Astrocyte of the cerebellum (primary cell): ENCODE results near the gene DRD5.
"Not testable (repeated sequence)": the region's sequence is repeated elsewhere in the genome, so short reads cannot be mapped to it uniquely, and the experiment has no call there.

Experiments used
- DNase-seq: peaks from one replicate; pipeline ENCODE4 v3.0.0-alpha.2; 2011; ENCODE audit warnings: low read depth
- H3K4me3 ChIP-seq: 2 replicates; pipeline ENCODE4 v1.5.1; 2011; ENCODE audit warnings: mild to moderate bottlenecking, low read depth, low read length, moderate library complexity
- in situ Hi-C: cut with HindIII; loops from 2 replicates; pipeline ENCODE4 v1.10.0; 2017; ENCODE audit warnings: low sequenced_read_pairs
- TF ChIP-seq, protein P1 (sequence below): IDR thresholded peaks from 2 replicates; pipeline ENCODE4 v1.5.1; 2012; ENCODE audit warnings: low read length, low read depth, moderate library complexity, mild to moderate bottlenecking; ENCODE audit errors: missing control alignments

DRD5 gene

DNA sequence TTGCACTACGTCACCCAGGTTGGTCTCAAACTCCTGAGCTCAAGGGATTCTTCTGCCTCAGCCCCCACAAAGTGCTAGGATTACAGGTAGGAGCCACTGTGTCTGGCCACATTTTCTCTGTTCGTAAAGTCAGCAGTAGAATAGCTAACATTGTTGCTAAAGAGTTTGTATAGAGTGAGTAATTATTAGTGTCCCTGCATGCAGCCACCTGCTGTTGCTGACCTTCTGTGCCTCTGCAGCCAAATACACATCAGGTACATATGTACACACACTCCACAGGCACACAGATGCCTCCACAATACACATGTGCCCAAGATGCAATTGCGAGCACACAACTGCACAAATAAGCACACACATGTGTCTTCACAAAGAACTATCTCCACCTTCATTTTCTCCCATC, 10.9 kb downstream of the DRD5 start:
- in situ Hi-C loops: no loop called here
- TF ChIP-seq, protein P1, sequence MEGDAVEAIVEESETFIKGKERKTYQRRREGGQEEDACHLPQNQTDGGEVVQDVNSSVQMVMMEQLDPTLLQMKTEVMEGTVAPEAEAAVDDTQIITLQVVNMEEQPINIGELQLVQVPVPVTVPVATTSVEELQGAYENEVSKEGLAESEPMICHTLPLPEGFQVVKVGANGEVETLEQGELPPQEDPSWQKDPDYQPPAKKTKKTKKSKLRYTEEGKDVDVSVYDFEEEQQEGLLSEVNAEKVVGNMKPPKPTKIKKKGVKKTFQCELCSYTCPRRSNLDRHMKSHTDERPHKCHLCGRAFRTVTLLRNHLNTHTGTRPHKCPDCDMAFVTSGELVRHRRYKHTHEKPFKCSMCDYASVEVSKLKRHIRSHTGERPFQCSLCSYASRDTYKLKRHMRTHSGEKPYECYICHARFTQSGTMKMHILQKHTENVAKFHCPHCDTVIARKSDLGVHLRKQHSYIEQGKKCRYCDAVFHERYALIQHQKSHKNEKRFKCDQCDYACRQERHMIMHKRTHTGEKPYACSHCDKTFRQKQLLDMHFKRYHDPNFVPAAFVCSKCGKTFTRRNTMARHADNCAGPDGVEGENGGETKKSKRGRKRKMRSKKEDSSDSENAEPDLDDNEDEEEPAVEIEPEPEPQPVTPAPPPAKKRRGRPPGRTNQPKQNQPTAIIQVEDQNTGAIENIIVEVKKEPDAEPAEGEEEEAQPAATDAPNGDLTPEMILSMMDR: no peak
- no peak overlapping the region for H3K4me3 ChIP-seq
- no peak for DNase-seq

DNA sequence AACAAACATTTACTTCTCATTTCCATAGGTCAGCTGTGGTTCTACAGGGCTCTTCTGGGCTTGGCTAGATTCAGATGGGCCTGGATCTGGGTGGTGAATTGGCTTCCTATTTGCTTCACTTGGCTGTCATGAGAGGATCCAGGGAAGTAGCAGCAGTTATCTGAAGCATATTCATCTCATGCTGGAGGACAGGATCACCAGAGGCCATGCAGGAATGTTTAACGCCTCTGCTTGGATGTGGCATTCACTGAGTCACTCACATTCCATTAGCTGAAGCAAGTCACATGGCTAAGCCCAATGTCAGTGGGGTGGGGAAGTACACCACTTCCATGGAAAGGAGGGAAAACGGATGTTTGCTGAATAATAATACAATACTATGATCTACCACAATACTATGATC, 15.2 kb downstream of the DRD5 start:
- H3K4me3 ChIP-seq, in situ Hi-C loops, DNase-seq: not testable (repeated sequence)

DNA sequence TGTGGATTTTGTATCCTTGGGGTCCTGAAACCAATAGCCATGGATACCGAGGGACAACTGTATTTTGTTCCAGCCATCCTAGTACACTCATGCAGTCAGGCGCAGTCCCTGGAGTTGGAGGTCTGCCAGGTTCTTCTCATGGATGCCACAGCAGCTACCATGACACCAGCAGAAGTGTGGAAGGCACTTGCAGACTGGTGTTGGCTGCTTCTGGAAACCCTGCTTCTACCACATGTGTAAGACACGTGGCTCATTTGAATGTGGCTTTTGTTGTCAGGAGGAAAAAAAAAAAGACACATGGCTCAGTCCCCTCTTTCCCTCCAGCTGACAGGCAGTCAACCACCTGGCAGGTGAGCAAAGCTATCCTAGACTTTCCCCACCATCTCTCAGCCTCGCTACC, 19.4 kb downstream of the DRD5 start:
- no peak overlapping the region for H3K4me3 ChIP-seq
- no peak for DNase-seq
- TF ChIP-seq, protein P1: no peak
- in situ Hi-C loops: no loop called here

DNA sequence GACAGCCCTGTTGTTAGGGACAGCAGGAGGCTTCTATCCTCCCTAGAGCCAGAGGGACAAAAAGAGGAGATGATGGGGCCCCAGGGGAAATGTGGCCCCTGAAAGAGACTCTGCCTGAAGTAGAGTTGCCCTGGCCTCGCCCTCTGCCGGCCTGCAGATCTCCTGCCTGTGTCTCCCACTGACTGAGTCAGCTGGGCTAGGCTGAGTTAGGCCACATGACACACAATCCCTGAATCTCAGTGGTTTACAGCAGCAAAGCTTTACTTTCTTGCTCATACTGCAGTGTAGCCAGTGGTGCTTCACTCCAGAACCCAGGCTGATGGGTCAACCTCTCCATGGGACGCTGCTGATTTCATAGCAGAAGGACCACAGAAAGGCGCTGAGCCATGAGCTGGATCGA, 23.5 kb downstream of the DRD5 start:
- in situ Hi-C loops: no loop called here
- TF ChIP-seq, protein P1: no peak
- no peak for DNase-seq
- no peak overlapping the region for H3K4me3 ChIP-seq

DNA sequence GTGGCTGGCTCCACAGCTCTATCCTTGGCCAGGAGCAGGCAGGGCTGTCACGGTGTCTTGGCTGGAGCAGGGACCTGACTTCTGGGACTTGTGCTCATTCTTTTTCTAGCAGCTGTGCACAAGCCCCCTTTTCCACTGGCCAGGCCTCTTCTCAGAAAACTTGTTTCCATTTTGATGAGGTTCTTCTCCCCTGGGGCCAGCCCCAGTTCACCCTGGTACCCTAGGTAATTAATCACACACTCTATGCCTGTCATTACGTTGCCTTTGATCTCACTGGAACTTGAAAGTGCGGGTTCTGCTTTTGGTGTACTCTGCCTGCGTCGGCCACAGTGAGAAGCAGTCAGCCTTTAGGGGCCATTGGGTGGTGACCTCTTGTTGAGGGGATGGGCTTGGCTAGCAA, 26.6 kb downstream of the DRD5 start:
- TF ChIP-seq, protein P1: no peak
- H3K4me3 ChIP-seq: no peak overlapping the region
- in situ Hi-C loops: no loop called here
- DNase-seq: no peak

DNA sequence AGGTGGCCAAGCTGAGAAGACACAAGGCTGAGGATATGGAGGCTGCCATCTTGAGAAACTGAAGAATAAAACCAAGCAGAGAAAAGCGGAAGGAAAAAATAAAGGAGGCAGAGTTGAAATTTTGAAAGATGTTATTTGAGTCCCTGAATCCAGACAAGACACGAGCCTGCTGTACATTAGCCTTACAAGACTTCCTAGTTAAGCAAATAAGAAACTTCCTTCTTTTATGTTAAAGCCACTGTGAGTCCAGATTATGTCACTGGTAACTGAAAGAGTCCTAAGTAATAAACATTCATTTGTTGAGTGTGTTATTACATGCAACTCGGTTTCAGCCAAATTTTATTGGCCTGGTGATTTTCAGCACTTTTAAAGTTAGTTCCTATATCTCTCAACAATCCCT, 30.4 kb downstream of the DRD5 start:
- TF ChIP-seq, protein P1: no peak
- in situ Hi-C loops: no loop called here
- no peak for DNase-seq
- no peak overlapping the region for H3K4me3 ChIP-seq

DNA sequence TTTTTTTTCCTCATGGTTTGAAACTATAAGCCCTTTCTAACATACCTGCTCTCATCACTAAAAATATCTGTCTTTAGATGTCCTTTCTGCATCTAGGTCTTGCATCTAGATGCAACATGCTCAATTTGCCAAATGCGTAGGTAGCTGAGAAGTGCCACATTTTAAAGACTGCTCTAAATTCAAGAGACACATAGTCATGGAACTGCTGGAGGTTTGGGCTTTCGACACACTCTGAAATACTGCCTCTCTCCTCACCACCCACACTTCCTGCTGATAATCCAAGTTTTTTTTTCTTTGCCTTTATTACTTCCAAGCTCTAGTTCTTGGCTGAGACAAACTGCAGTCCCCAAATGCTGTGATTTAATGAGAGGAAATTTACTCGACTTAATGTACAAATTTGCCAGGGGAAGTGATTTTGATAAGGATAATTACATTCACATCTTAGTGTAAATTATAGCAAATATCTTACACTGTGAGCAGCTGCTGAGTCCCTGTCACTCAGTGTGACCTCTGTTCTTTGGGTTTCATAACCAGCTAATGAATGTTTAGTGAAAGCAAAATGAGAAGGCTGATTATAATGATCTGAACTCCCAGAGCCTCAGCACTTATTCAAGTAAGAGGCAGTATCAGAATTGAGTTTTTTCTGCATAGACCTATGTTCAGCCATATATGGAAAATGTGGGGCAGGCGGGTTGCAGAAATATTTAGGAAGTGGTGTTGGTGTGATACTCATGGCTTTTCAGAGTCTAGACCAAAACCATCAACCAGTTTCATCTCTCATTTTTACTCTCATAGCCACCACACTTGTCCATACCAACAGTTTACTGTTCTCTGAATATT, 31.3 kb downstream of the DRD5 start:
- H3K4me3 ChIP-seq: no peak overlapping the region
- no peak for DNase-seq
- in situ Hi-C loops: no loop called here
- TF ChIP-seq, protein P1: no peak
